ENCODE data around the gene SLAMF6. TPM values are rescaled to one million over a fixed set of nuclear protein-coding genes. Genes with fewer than 3 reads are reported as not detected.

The SLAMF6 gene
- total and polyA plus RNA-seq, 4 donors = 0.73 to 2.4 (median 2.1) TPM

DNA sequence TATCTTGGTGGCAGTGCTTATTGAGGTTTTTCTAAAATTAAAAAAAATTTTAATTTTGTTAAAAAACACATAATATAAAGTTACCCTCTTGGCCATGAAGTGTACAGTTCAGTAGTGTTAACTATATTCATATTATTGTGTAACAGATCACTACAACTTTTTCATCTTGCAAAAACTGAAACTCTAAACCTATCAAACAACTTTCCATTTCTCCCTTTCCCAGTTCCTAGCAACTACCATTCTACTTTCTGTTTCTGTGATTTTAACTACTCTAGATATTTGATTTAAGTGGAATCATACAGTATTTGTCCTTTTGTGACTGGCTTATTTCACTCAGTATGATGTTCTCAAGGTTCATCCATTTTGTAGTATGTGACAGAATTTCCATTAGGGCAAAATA, 55.5 kb downstream of the SLAMF6 start:
- Histone ChIP-seq H3K36me3 (ENCODE audit: control insufficient read depth in 4 of 4, insufficient read depth in 4 of 4, low read length in 4 of 4) (no peaks in the 10 kb centered on the region), H3K4me3 (no peak overlapping the region), H3K27ac (ENCODE audit: low read depth in 1 of 2, low read length in 1 of 2) (no peak overlapping the region), H3K9me3 (ENCODE audit: control insufficient read depth in 4 of 4, insufficient read depth in 3 of 4, low read length in 3 of 4) (no peaks in the 10 kb centered on the region), H3K4me1 (ENCODE audit: control insufficient read depth in 5 of 5, insufficient read depth in 5 of 5, low read length in 5 of 5) (no peaks in the 10 kb centered on the region), H3K27me3 (ENCODE audit: control insufficient read depth in 3 of 3, insufficient read depth in 3 of 3, low read length in 2 of 3) (no peaks in the 10 kb centered on the region), H3K9ac (ENCODE audit: insufficient read depth in 1 of 2, low read length in 2 of 2) (no peak overlapping the region)
- DNase-seq (no peak), ATAC-seq (ENCODE audit: insufficient read depth, low FRiP score) (no peak)
- TF ChIP-seq, protein P1, sequence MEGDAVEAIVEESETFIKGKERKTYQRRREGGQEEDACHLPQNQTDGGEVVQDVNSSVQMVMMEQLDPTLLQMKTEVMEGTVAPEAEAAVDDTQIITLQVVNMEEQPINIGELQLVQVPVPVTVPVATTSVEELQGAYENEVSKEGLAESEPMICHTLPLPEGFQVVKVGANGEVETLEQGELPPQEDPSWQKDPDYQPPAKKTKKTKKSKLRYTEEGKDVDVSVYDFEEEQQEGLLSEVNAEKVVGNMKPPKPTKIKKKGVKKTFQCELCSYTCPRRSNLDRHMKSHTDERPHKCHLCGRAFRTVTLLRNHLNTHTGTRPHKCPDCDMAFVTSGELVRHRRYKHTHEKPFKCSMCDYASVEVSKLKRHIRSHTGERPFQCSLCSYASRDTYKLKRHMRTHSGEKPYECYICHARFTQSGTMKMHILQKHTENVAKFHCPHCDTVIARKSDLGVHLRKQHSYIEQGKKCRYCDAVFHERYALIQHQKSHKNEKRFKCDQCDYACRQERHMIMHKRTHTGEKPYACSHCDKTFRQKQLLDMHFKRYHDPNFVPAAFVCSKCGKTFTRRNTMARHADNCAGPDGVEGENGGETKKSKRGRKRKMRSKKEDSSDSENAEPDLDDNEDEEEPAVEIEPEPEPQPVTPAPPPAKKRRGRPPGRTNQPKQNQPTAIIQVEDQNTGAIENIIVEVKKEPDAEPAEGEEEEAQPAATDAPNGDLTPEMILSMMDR (IDR thresholded peaks at IDR 0.05; ENCODE audit: control extremely low read depth, extremely low read depth) = no peak

DNA sequence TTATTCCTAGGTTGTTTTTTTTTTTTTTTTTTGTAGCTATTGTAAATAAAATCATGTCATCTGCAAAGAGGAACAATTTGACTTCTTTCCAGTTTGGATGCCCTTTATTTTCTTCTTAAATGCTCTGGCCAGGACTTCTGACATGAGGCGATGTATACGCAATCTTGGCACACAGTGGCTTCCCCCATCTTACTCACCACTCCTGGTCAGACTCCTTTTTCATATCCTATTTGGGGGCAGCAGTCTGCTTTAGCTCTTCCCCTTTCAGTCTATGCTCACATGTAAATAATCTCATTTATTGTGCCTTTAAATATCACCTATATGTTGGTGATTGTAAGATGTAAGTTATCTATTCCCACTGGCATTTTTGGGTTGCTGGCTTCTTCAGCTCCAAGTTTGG, 56.1 kb downstream of the SLAMF6 start:
- no peak for DNase-seq
- WGBS, 2 donors = 75 to 79% methylated on average over 2 of the region's 2 CpGs

DNA sequence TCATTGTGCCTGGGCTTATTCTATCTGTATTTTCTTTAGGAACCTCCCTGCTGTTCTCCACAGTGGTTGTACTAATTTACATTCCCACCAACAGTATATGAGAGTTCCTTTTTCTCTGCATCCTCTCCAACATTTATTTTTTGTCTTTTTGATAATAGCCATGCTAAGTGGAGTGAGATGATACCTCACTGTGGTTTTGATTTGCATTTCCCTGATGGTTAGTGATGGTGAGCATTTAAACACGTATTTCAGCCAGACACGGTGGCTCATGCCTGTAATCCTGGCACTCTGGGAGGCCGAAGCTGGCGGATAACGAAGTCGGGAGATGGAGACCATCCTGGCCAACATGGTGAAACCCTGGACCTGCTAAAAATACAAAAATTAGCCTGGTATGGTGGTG, 57.9 kb downstream of the SLAMF6 start:
- H3K27me3 ChIP-seq (ENCODE audit: control insufficient read depth in 3 of 3, insufficient read depth in 3 of 3, low read length in 2 of 3) = no peaks in the 10 kb centered on the region
- WGBS, 2 donors = 94 to 96% methylated on average over 6 of the region's 6 CpGs

More for the DNA sequence above, 56.1 kb downstream of the SLAMF6 start:
- no peak overlapping the region for H3K27ac ChIP-seq (ENCODE audit: low read depth in 1 of 2, low read length in 1 of 2)
- ATAC-seq (ENCODE audit: insufficient read depth, low FRiP score) = no peak
- no peaks in the 10 kb centered on the region for H3K9me3 ChIP-seq (ENCODE audit: control insufficient read depth in 4 of 4, insufficient read depth in 3 of 4, low read length in 3 of 4)
- H3K36me3 ChIP-seq (ENCODE audit: control insufficient read depth in 4 of 4, insufficient read depth in 4 of 4, low read length in 4 of 4) = no peaks in the 10 kb centered on the region
- no peak overlapping the region for H3K9ac ChIP-seq (ENCODE audit: insufficient read depth in 1 of 2, low read length in 2 of 2)
- no peak overlapping the region for H3K4me3 ChIP-seq
- H3K4me1 ChIP-seq (ENCODE audit: control insufficient read depth in 5 of 5, insufficient read depth in 5 of 5, low read length in 5 of 5) = no peaks in the 10 kb centered on the region
- H3K27me3 ChIP-seq (ENCODE audit: control insufficient read depth in 3 of 3, insufficient read depth in 3 of 3, low read length in 2 of 3) = no peaks in the 10 kb centered on the region
- TF ChIP-seq, protein P1 (IDR thresholded peaks at IDR 0.05; ENCODE audit: control extremely low read depth, extremely low read depth) = no peak

More for the DNA sequence above, 57.9 kb downstream of the SLAMF6 start:
- no peak overlapping the region for H3K4me3 ChIP-seq
- TF ChIP-seq, protein P1 (IDR thresholded peaks at IDR 0.05; ENCODE audit: control extremely low read depth, extremely low read depth) = no peak
- DNase-seq = no peak
- H3K9ac ChIP-seq (ENCODE audit: insufficient read depth in 1 of 2, low read length in 2 of 2) = no peak overlapping the region
- H3K27ac ChIP-seq (ENCODE audit: low read depth in 1 of 2, low read length in 1 of 2) = no peak overlapping the region
- H3K36me3 ChIP-seq (ENCODE audit: control insufficient read depth in 4 of 4, insufficient read depth in 4 of 4, low read length in 4 of 4) = no peaks in the 10 kb centered on the region
- ATAC-seq (ENCODE audit: insufficient read depth, low FRiP score) = no peak
- no peaks in the 10 kb centered on the region for H3K9me3 ChIP-seq (ENCODE audit: control insufficient read depth in 4 of 4, insufficient read depth in 3 of 4, low read length in 3 of 4)
- no peaks in the 10 kb centered on the region for H3K4me1 ChIP-seq (ENCODE audit: control insufficient read depth in 5 of 5, insufficient read depth in 5 of 5, low read length in 5 of 5)
